Heart right ventricle (tissue), 16 donors: ENCODE measurements around the gene SPRN. TPM values are rescaled to one million over a fixed set of nuclear protein-coding genes. Genes with fewer than 3 reads are reported as not detected.
"Not testable (repeated sequence)": the region's sequence is repeated elsewhere in the genome, so short reads cannot be mapped to it uniquely, and the experiment has no call there.

Source experiments
- ATAC-seq, 8 donors: fragments of 200-7000 bp; cut with Tn5 transposase; one replicate each; pipeline ENCODE4 v1.9.1; 2020; ENCODE audit warnings: mild to moderate bottlenecking in 8 of 8, moderate library complexity in 8 of 8, moderate number of reproducible peaks in 1 of 8
- DNase-seq, 2 donors: peaks; one replicate each; pipeline ENCODE4 v3.0.0-alpha.2; 2020
- H3K27ac ChIP-seq, 10 donors: fragments of 200-600 bp; sonication (generic) in 2 of 10; one replicate each; pipeline versions ENCODE4 v1.5.0 to v1.8.0; 2020 to 2022; ENCODE audit warnings: mild to moderate bottlenecking in 3 of 10
- H3K27me3 ChIP-seq, 7 donors: fragments of 200-600 bp; one replicate each; pipeline ENCODE4 v1.8.0; 2021 to 2022; ENCODE audit warnings: mild to moderate bottlenecking in 2 of 7
- H3K36me3 ChIP-seq, 9 donors: fragments of 200-600 bp; sonication (generic) in 1 of 9; one replicate each; pipeline versions ENCODE4 v1.5.0 to v1.8.0; 2020 to 2022; ENCODE audit warnings: mild to moderate bottlenecking in 2 of 9
- H3K4me1 ChIP-seq, 9 donors: fragments of 200-600 bp; sonication (generic) in 1 of 9; one replicate each; pipeline versions ENCODE4 v1.5.0 to v1.8.0; 2020 to 2022; ENCODE audit warnings: mild to moderate bottlenecking in 4 of 9
- H3K4me3 ChIP-seq, 10 donors: fragments of 200-600 bp; sonication (generic) in 2 of 10; one replicate each; pipeline versions ENCODE4 v1.5.0 to v1.8.0; 2020 to 2022; ENCODE audit warnings: mild to moderate bottlenecking in 7 of 10, moderate library complexity in 2 of 10
- H3K9me3 ChIP-seq, 11 donors: fragments of 200-600 bp in 10 of 11; sonication (generic) in 2 of 11; one replicate each; pipeline versions ENCODE4 v1.5.0 to v1.8.0; 2013 to 2022; ENCODE audit warnings: mild to moderate bottlenecking in 2 of 11, control low read depth in 1 of 11, moderate library complexity in 1 of 11
- CTCF ChIP-seq, 9 donors: fragments of 200-600 bp; sonication (generic) in 2 of 9; IDR thresholded peaks; one replicate each; pipeline versions ENCODE4 v1.5.0 to v1.8.0; 2021 to 2022; ENCODE audit warnings: antibody characterized with exemption in 9 of 9, mild to moderate bottlenecking in 5 of 9, moderate library complexity in 1 of 9
- WGBS, 2 donors: extraction: QIAGEN DNeasy Blood & Tissue Kit; methylation state at CpG; one replicate each; pipeline ENCODE4 v1.1.7; 2013; ENCODE audit warnings: inconsistent platforms in 1 of 2; 5-methylcytosine and 5-hydroxymethylcytosine counted together
- intact Hi-C, 10 donors: fragments of 100-400 bp; cut with DNase I; formaldehyde crosslinking; loops; one replicate each; pipeline versions ENCODE4 v1.11.1 to v1.14.2; 2022
- polyA plus RNA-seq, 2 donors: library from polyadenylated mRNA; stranded (reverse); fragments of 200-250 nt; gene quantifications; one replicate each; pipeline ENCODE4 v1.2.3, GENCODE V29; 2013
- total RNA-seq, 10 donors: library from RNA; stranded (reverse); fragmentation: NEBNext Ultra II Directional in 3 of 10; extraction: Animal tissue kit (Norgen Biotek cat#: 25700) in 3 of 10; gene quantifications; one replicate each; pipeline versions ENCODE4 v1.2.1 to v1.2.4, GENCODE V29; 2021 to 2023
- donor health status: Arrhythmogenic right ventricular cardiomyopathy.
- donor health status: ischemic (EF 13 %, LVEDD 7.1; RV severe dilation, severe dysfunction).
- donor health status: healthy with polysubstance abuse.
- donor health status: DM: no; HTN: yes; CAD: no.
- donor health status: DM: no; HTN: no; CAD: no.
- donor health status: ischemic (EF 25% LVEDD 6.9; RV normal size, moderate dysfunction).
- donor health status: ischemic (EF 25% LVEDD 5.7; RV mildly dilated, moderate dysfunction).
- donor health status: healthy.
- donor health status: DM: yes; HTN: yes; CAD: no.
- donor health status: Ischemic cardiomyopathy.
- donor health status: ischemic (EF 35%, LVEDD 5.7; RV mildly dilated, moderate dysfunction).
- donor health status: nonischemic (EF 11% LVEDD 7.7; RV severe dilation, severe dysfunction).
- donor health status: DM: yes; HTN: yes; CAD: no.
- donor health status: PGD.
- donor health status: ischemic (EF 29% LVEDD 5.4; RV normal size, mild dysfunction).
- donor health status: nonischemic (EF 23%, LVEDD 6.1; RV moderate dilation, normal function).

Gene SPRN
- total and polyA plus RNA-seq, 12 donors = 0.07 to 0.22 (median 0.09) TPM; not detected in 9

DNA sequence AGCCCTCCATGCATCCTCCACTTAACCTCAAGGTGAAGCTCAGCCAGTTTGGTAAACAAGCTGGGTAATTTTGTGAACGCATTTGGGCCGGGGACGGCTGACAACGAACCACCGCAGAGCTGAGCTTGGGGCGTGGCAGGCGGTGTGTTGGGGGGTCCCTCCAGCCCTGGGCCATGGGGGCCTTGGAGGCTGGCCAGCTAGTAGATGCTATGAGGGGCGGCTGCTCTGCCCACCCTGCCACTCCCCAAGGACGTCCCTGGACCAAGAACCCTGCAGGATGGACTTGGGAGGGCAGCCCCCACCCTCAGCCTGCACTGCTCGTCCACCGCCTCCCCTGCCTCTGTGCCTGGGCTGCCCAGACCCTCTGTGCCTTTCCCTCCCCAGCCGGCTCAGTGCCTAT, 17.4 kb upstream of the SPRN start:
- WGBS, 2 donors = 84 to 85% methylated on average over 12 of the region's 12 CpGs
- Histone ChIP-seq H3K27ac (peak overlapping the region in 1 of 10 donors; percentile 8), H3K36me3 (no peaks in the 10 kb centered on the region), H3K4me1 (no peaks in the 10 kb centered on the region), H3K27me3 (peaks cover 0 to 14% (median 0%) of the 10 kb centered on the region in 7 donors), H3K9me3 (peaks cover 0 to 15% (median 10%) of the 10 kb centered on the region in 11 donors), H3K4me3 (no peak overlapping the region)
- intact Hi-C loops = no loop called here
- TF ChIP-seq CTCF (IDR thresholded peaks at IDR 0.05) = no peak
- DNase-seq = no peak
- ATAC-seq = no peak

DNA sequence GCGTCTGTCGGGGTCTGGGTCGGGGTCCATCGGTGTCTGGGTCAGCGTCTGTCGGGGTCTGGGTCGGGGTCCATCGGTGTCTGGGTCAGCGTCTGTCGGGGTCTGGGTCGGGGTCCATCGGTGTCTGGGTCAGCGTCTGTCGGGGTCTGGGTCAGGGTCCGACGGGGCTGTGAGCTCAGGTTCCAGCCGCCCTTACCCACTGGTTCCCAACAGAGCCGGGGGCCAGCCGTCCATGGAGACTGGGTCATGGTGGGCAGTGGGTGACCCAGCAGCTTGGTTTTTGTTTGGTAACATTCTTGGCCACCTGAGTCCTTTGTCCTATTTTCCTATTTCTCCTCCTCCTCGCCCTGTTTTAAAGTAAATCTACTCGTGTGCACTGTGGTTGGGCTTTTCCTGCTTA, 16.9 kb upstream of the SPRN start:
- WGBS, 2 donors = 85 to 90% methylated on average over 7 to 12 of the region's 21 CpGs
- H3K9me3 ChIP-seq = peaks cover 0 to 11% (median 6%) of the 10 kb centered on the region in 11 donors
- H3K27ac ChIP-seq, ATAC-seq, intact Hi-C loops, H3K36me3 ChIP-seq, DNase-seq, H3K4me3 ChIP-seq, H3K4me1 ChIP-seq: not testable (repeated sequence)
- H3K27me3 ChIP-seq = peaks cover 0 to 14% (median 0%) of the 10 kb centered on the region in 7 donors

DNA sequence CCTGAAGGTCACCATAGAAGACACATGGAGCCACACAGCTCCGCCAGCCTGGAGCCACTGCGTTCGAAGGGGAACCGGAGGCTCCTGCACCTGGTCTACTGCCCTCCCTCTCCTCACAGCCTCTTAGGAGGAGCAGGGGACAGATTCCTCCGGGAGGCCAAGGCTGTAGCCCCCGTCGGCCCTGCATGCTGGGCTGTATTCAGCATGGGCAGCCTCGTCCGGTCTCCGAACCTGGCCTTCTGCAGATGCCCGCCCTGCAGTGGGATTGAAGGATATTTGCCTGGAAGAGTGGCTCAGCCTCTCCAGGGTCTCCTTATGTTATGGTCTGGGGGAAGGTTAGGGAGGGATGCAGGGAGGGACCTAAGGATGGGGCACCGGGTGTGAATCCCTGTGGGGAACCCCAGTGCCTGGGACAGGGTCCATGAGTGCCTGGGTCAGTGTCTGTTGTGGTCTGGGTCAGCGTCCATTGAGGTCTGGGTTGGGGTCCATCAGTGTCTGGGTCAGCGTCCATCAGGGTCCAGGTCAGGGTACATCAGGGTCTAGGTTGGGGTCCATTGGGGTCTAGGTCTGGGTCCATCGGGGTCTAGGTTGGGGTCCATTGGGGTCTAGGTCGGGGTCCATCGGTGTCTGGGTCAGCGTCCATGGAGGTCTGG, 16.3 kb upstream of the SPRN start:
- no peak for DNase-seq

GRCh38 chr10:133439517-133440461, 15.4 kb upstream of the SPRN start:
- H3K27ac ChIP-seq = no peak overlapping the region
- intact Hi-C loops = loop anchor here in 1 of 10 donors (5.0 kb wide), 1 partner anchor 168 kb away; no protein-coding TSS in a partner anchor
- peak in 1 of 8 donors; percentile 24 for ATAC-seq
- peaks cover 0 to 5% (median 0%) of the 10 kb centered on the region in 7 donors for H3K27me3 ChIP-seq
- no peak for TF ChIP-seq CTCF (IDR thresholded peaks at IDR 0.05)
- 84 to 87% methylated on average over 25 of the region's 25 CpGs for WGBS, 2 donors
- peaks cover 0 to 4% (median 0%) of the 10 kb centered on the region in 11 donors for H3K9me3 ChIP-seq
- DNase-seq = no peak
- no peaks in the 10 kb centered on the region for H3K4me1 ChIP-seq
- H3K4me3 ChIP-seq = no peak overlapping the region
- no peaks in the 10 kb centered on the region for H3K36me3 ChIP-seq

More for the DNA sequence above, 16.3 kb upstream of the SPRN start:
- 95 to 96% methylated on average over 18 of the region's 18 CpGs for WGBS, 2 donors
- no peak overlapping the region for H3K4me3 ChIP-seq
- no peaks in the 10 kb centered on the region for H3K4me1 ChIP-seq
- peaks cover 0 to 13% (median 0%) of the 10 kb centered on the region in 7 donors for H3K27me3 ChIP-seq
- H3K9me3 ChIP-seq = peaks cover 0 to 5% (median 0%) of the 10 kb centered on the region in 11 donors
- intact Hi-C loops = no loop called here
- no peak for TF ChIP-seq CTCF (IDR thresholded peaks at IDR 0.05)
- ATAC-seq = no peak
- H3K36me3 ChIP-seq = no peaks in the 10 kb centered on the region
- no peak overlapping the region for H3K27ac ChIP-seq
